Ovary (tissue), 3 donors: ENCODE results near the gene EPPIN.

ENCODE experiments used
- POLR2A ChIP-seq: fragments of 450-650 bp; IDR thresholded peaks from one replicate; pipeline ENCODE4 v1.6.1; 2017; ENCODE audit warnings: antibody characterized with exemption, mild to moderate bottlenecking, moderate library complexity
- TF ChIP-seq, protein P1 (sequence below), 3 donors: fragments of 450-650 bp in 2 of 3; fragments of 200-600 bp in 1 of 3; IDR thresholded peaks; one replicate each; pipeline versions ENCODE4 v1.5.1 to v1.8.0; 2016 to 2022; ENCODE audit warnings: antibody characterized with exemption in 3 of 3, mild to moderate bottlenecking in 1 of 3
- donor health status: DM: no; HTN: no; CAD: no.

DNA sequence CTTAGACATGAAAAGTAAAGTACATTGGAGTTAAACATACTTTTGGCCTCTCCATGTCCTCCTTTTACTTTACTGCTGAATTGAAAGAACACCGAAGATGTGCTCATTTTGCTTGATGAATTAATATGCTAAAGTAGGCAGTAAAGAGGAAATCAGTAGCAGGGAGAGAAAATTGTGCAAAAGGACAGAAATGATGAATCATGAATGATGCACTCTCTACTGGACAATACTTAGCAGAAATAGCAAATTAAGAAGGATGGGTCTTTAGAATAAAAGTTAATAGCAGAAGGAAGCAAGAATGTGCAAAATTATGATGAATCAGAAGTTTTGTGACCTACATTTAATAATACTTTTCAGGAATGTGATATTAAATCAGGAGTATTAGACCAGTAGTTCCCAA is 23.4 kb downstream of the EPPIN start:
- TF ChIP-seq, protein P1, sequence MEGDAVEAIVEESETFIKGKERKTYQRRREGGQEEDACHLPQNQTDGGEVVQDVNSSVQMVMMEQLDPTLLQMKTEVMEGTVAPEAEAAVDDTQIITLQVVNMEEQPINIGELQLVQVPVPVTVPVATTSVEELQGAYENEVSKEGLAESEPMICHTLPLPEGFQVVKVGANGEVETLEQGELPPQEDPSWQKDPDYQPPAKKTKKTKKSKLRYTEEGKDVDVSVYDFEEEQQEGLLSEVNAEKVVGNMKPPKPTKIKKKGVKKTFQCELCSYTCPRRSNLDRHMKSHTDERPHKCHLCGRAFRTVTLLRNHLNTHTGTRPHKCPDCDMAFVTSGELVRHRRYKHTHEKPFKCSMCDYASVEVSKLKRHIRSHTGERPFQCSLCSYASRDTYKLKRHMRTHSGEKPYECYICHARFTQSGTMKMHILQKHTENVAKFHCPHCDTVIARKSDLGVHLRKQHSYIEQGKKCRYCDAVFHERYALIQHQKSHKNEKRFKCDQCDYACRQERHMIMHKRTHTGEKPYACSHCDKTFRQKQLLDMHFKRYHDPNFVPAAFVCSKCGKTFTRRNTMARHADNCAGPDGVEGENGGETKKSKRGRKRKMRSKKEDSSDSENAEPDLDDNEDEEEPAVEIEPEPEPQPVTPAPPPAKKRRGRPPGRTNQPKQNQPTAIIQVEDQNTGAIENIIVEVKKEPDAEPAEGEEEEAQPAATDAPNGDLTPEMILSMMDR (IDR thresholded peaks at IDR 0.05): no peak
- no peak for TF ChIP-seq POLR2A
